Keratinocyte (primary cell): Measurements from ENCODE around the gene TCF21. TPM values are rescaled to one million over a fixed set of nuclear protein-coding genes. Genes with fewer than 3 reads are reported as not detected.

Experiments used
- DNase-seq: peaks from one replicate; pipeline ENCODE4 v3.0.0-alpha.2; 2011; ENCODE audit warnings: low read depth, missing footprints, low spot score
- FAIRE-seq: peaks from 2 replicates; lab custom pipeline; 2011; peaks lifted over from hg19 to GRCh38; lab: Jason Lieb, UNC
- H2AFZ ChIP-seq: 2 replicates; pipeline ENCODE4 v1.6.0; 2012; ENCODE audit warnings: low read length, control low read depth, inconsistent platforms; ENCODE audit not compliant: control insufficient read depth
- H3K27ac ChIP-seq: 2 replicates; pipeline ENCODE4 v1.5.1; 2011; ENCODE audit warnings: low read length; ENCODE audit not compliant: control insufficient read depth, insufficient read depth
- H3K27me3 ChIP-seq: 3 replicates; pipeline ENCODE4 v1.6.0; 2011; ENCODE audit warnings: low read length; ENCODE audit not compliant: control insufficient read depth, insufficient read depth; ENCODE audit errors: extremely low read depth
- H3K36me3 ChIP-seq, 2 experiments: 2 replicates in 1 of 2; 3 replicates in 1 of 2; pipeline ENCODE4 v1.5.1; 2011; ENCODE audit warnings: low read length in 2 of 2, mild to moderate bottlenecking in 1 of 2; ENCODE audit not compliant: control insufficient read depth in 2 of 2, insufficient read depth in 2 of 2; ENCODE audit errors: extremely low read depth in 1 of 2
- H3K4me1 ChIP-seq: 3 replicates; pipeline ENCODE4 v1.5.1; 2011; ENCODE audit warnings: low read length; ENCODE audit not compliant: control insufficient read depth, insufficient read depth; ENCODE audit errors: extremely low read depth
- H3K4me2 ChIP-seq: 3 replicates; pipeline ENCODE4 v1.6.0; 2011; ENCODE audit warnings: low read depth, low read length; ENCODE audit not compliant: control insufficient read depth, insufficient read depth; ENCODE audit errors: extremely low read depth
- H3K4me3 ChIP-seq, 3 experiments: fragments of 200-600 bp in 1 of 3; sonication (generic) in 1 of 3; 2 replicates in 2 of 3; 3 replicates in 1 of 3; pipeline ENCODE4 v1.5.1; 2011 to 2016; ENCODE audit warnings: low read length in 3 of 3, mild to moderate bottlenecking in 3 of 3, control low read depth in 2 of 3, inconsistent platforms in 1 of 3, low read depth in 1 of 3, mixed read lengths in 1 of 3, mixed run types in 1 of 3, moderate library complexity in 1 of 3; ENCODE audit not compliant: control insufficient read depth in 2 of 3, insufficient read depth in 2 of 3; ENCODE audit errors: extremely low read depth in 1 of 3
- H3K79me2 ChIP-seq: 2 replicates; pipeline ENCODE4 v1.6.0; 2012; ENCODE audit warnings: low read length; ENCODE audit not compliant: control insufficient read depth, insufficient read depth
- H3K9ac ChIP-seq: 3 replicates; pipeline ENCODE4 v1.6.0; 2011; ENCODE audit warnings: low read length; ENCODE audit not compliant: control insufficient read depth, insufficient read depth; ENCODE audit errors: extremely low read depth
- H3K9me1 ChIP-seq: 3 replicates; pipeline ENCODE4 v1.6.0; 2011; ENCODE audit warnings: low read length; ENCODE audit not compliant: control insufficient read depth, insufficient read depth; ENCODE audit errors: extremely low read depth
- H3K9me3 ChIP-seq: 2 replicates; pipeline ENCODE4 v1.5.1; 2012; ENCODE audit warnings: low read depth, low read length; ENCODE audit not compliant: control insufficient read depth
- H4K20me1 ChIP-seq: 3 replicates; pipeline ENCODE4 v1.6.0; 2011; ENCODE audit warnings: low read length; ENCODE audit not compliant: control insufficient read depth, insufficient read depth; ENCODE audit errors: extremely low read depth
- CTCF ChIP-seq, 3 experiments: IDR thresholded peaks in 1 of 3; conservative IDR thresholded peaks in 1 of 3; optimal IDR thresholded peaks in 1 of 3; 2 replicates in 2 of 3; 3 replicates in 1 of 3; pipeline versions ENCODE3 to v1.5.1; 2011; ENCODE audit warnings: low read length in 3 of 3, mild to moderate bottlenecking in 3 of 3, moderate library complexity in 2 of 3, control low read depth in 1 of 3, inconsistent platforms in 1 of 3; ENCODE audit not compliant: insufficient read depth in 2 of 3; ENCODE audit errors: extremely low read depth in 1 of 3
- EZH2 ChIP-seq: IDR thresholded peaks from one replicate; pipeline ENCODE4 v1.6.1; 2012; ENCODE audit warnings: inconsistent platforms, mild to moderate bottlenecking, low read length, moderate library complexity
- dilution Hi-C: fragments of 300-500 bp; cut with MboI; formaldehyde crosslinking; loops from one replicate; pipeline ENCODE4 v1.7.0; 2020; ENCODE audit warnings: low sequenced_read_pairs; ENCODE audit not compliant: extremely low pct_ligation_motif_present
- polyA plus RNA-seq, 5 experiments: library from polyadenylated mRNA; depleted of rRNA in 3 of 5; stranded (reverse) in 3 of 5; stranded (forward) in 1 of 5; unstranded in 1 of 5; fragments of >200 nt; gene quantifications; 1 replicate in 1 of 5; 2 replicates in 3 of 5; 3 replicates in 1 of 5; pipeline versions ENCODE4 v1.2.1 to v1.2.3, GENCODE V29; 2011 to 2012; ENCODE audit warnings: missing spikeins in 2 of 5, low read depth in 1 of 5, low replicate concordance in 1 of 5

The TCF21 gene
- polyA plus RNA-seq, 1 donor (not counting 4 experiments of a cell fraction or from before 2014, with no cell fraction given), result not detected

GRCh38 chr6:133889557-133890403, 867 bp downstream of the TCF21 start:
- H2AFZ ChIP-seq, result no peak overlapping the region
- H3K9ac ChIP-seq, result no peak overlapping the region
- H3K9me1 ChIP-seq, result no peaks in the 10 kb centered on the region
- H3K4me2 ChIP-seq, result no peak overlapping the region
- DNase-seq, result no peak
- TF ChIP-seq CTCF (optimal IDR thresholded peaks at IDR 0.05 in 1 of 3, IDR thresholded peaks at IDR 0.05 in 1 of 3, conservative IDR thresholded peaks at IDR 0.05 in 1 of 3; ENCODE audit: extremely low read depth in 1 of 3, insufficient read depth in 2 of 3, low read length in 3 of 3) (no peak), EZH2 (peak; percentile 82)
- H3K4me1 ChIP-seq, result no peaks in the 10 kb centered on the region
- H3K79me2 ChIP-seq, result no peaks in the 10 kb centered on the region
- no peaks in the 10 kb centered on the region for H3K36me3 ChIP-seq
- H3K4me3 ChIP-seq, result no peak overlapping the region
- H3K27me3 ChIP-seq, result peaks cover 89% of the 10 kb centered on the region
- dilution Hi-C loops, result loop anchor here (25.0 kb wide), 1 partner anchor 302 kb away; no protein-coding TSS in a partner anchor
- peaks cover 2% of the 10 kb centered on the region for H4K20me1 ChIP-seq
- H3K9me3 ChIP-seq, result peaks cover 1% of the 10 kb centered on the region
- no peak overlapping the region for H3K27ac ChIP-seq
- no peak for FAIRE-seq

GRCh38 chr6:133890711-133891148, 1.8 kb downstream of the TCF21 start:
- peaks cover 2% of the 10 kb centered on the region for H4K20me1 ChIP-seq

More at GRCh38 chr6:133890711-133891148, 1.8 kb downstream of the TCF21 start:
- TF ChIP-seq CTCF (optimal IDR thresholded peaks at IDR 0.05 in 1 of 3, IDR thresholded peaks at IDR 0.05 in 1 of 3, conservative IDR thresholded peaks at IDR 0.05 in 1 of 3; ENCODE audit: extremely low read depth in 1 of 3, insufficient read depth in 2 of 3, low read length in 3 of 3) (no peak), EZH2 (no peak)
- Histone ChIP-seq H3K79me2 (no peaks in the 10 kb centered on the region), H3K9me3 (peaks cover 1% of the 10 kb centered on the region), H3K9me1 (no peaks in the 10 kb centered on the region), H3K27ac (no peak overlapping the region), H3K36me3 (no peaks in the 10 kb centered on the region), H3K9ac (no peak overlapping the region), H3K4me3 (no peak overlapping the region), H3K4me1 (no peaks in the 10 kb centered on the region), H2AFZ (no peak overlapping the region), H3K4me2 (peak overlapping the region; percentile 50), H3K27me3 (peaks cover 90% of the 10 kb centered on the region)
- dilution Hi-C loops, result loop anchor here (25.0 kb wide), 1 partner anchor 303 kb away; no protein-coding TSS in a partner anchor
- no peak for DNase-seq
- no peak for FAIRE-seq
